ENCODE data around the gene NABP1. TPM values are rescaled to one million over a fixed set of nuclear protein-coding genes. Genes with fewer than 3 reads are reported as not detected.

NABP1 gene
- polyA plus RNA-seq, 1 donor from 2014 or later = 1.5 TPM

DNA sequence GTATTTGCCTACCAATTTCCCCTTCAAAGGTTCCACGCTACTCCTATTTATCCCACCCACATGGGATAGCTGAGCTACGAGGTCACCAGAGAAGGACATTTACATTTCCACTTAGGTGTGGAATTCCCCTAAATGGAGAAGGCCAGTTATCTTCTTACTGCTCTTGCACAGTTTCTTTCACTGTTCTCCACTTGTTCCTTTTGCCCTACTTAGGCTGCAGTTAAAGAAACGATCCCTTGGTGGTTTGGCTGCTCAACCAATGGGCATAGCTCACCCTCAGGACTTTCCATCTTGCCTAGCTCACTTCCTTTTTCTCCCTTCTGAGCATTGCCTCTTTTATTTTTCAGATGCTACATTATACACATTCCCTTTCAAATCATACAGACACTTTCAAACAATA is 11.2 kb upstream of the NABP1 start:
- Histone ChIP-seq H3K9me2 (ENCODE audit: insufficient read depth, low read length) (no peaks in the 10 kb centered on the region), H2AFZ (ENCODE audit: low read depth, low read length) (no peak overlapping the region), H3K27ac (ENCODE audit: low read length) (no peak overlapping the region), H3K4me3 (ENCODE audit: low read length) (no peak overlapping the region), H3K36me3 (ENCODE audit: insufficient read depth, low read length) (no peaks in the 10 kb centered on the region), H3K4me2 (ENCODE audit: low read length) (no peak overlapping the region), H3K27me3 (ENCODE audit: insufficient read depth, low read depth, low read length) (no peaks in the 10 kb centered on the region), H3K9me3 (ENCODE audit: low read length) (no peaks in the 10 kb centered on the region), H3K9ac (ENCODE audit: low read length) (no peak overlapping the region), H4K20me1 (ENCODE audit: insufficient read depth) (no peaks in the 10 kb centered on the region), H3F3A (ENCODE audit: insufficient read depth, low read length, poor library complexity, severe bottlenecking) (no peaks in the 10 kb centered on the region), H3K79me2 (replicated peaks; ENCODE audit: insufficient read depth, low read length) (no peaks in the 10 kb centered on the region)
- TF ChIP-seq EP300 (conservative IDR thresholded peaks at IDR 0.05; ENCODE audit: poor library complexity, severe bottlenecking) (no peak), EZH2 (IDR thresholded peaks at IDR 0.05; ENCODE audit: borderline replicate concordance, insufficient read depth, low read length, poor library complexity, severe bottlenecking) (no peak), RAD21 (conservative IDR thresholded peaks at IDR 0.05) (no peak)

DNA sequence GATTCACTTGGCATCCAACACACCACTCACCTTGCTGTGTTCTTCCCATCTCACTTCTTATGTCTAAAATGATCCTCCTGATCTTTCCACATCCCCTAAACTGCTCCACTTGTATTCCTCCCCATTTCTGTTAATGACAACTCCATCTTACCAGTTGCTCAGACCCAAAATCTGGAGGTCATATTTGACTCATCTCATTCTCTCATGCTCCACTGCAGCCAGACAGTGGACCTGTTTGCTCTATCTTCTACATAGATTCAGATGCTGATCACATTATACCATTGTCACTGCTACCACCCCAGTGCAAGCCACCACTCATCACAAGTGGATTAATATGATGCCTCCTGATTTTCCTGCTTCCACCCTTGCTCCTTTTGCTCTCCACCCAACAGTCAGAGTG is 7.9 kb upstream of the NABP1 start:
- H3K4me3 ChIP-seq (ENCODE audit: low read length) = no peak overlapping the region
- H3K27ac ChIP-seq (ENCODE audit: low read length) = no peak overlapping the region
- no peaks in the 10 kb centered on the region for H3K9me2 ChIP-seq (ENCODE audit: insufficient read depth, low read length)
- H3K4me2 ChIP-seq (ENCODE audit: low read length) = no peak overlapping the region
- no peaks in the 10 kb centered on the region for H3K79me2 ChIP-seq (replicated peaks; ENCODE audit: insufficient read depth, low read length)
- H3K9ac ChIP-seq (ENCODE audit: low read length) = no peak overlapping the region
- no peak for TF ChIP-seq MXI1 (conservative IDR thresholded peaks at IDR 0.05; ENCODE audit: poor library complexity, severe bottlenecking)
- TF ChIP-seq RAD21 (conservative IDR thresholded peaks at IDR 0.05) = no peak
- TF ChIP-seq, protein P1, sequence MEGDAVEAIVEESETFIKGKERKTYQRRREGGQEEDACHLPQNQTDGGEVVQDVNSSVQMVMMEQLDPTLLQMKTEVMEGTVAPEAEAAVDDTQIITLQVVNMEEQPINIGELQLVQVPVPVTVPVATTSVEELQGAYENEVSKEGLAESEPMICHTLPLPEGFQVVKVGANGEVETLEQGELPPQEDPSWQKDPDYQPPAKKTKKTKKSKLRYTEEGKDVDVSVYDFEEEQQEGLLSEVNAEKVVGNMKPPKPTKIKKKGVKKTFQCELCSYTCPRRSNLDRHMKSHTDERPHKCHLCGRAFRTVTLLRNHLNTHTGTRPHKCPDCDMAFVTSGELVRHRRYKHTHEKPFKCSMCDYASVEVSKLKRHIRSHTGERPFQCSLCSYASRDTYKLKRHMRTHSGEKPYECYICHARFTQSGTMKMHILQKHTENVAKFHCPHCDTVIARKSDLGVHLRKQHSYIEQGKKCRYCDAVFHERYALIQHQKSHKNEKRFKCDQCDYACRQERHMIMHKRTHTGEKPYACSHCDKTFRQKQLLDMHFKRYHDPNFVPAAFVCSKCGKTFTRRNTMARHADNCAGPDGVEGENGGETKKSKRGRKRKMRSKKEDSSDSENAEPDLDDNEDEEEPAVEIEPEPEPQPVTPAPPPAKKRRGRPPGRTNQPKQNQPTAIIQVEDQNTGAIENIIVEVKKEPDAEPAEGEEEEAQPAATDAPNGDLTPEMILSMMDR (IDR thresholded peaks at IDR 0.05; ENCODE audit: poor library complexity, severe bottlenecking) = no peak
- H3K36me3 ChIP-seq (ENCODE audit: insufficient read depth, low read length) = no peaks in the 10 kb centered on the region
- no peak overlapping the region for H2AFZ ChIP-seq (ENCODE audit: low read depth, low read length)
- H4K20me1 ChIP-seq (ENCODE audit: insufficient read depth) = no peaks in the 10 kb centered on the region
- H3K9me3 ChIP-seq (ENCODE audit: low read length) = no peaks in the 10 kb centered on the region
- no peaks in the 10 kb centered on the region for H3F3A ChIP-seq (ENCODE audit: insufficient read depth, low read length, poor library complexity, severe bottlenecking)
- no peaks in the 10 kb centered on the region for H3K27me3 ChIP-seq (ENCODE audit: insufficient read depth, low read depth, low read length)

DNA sequence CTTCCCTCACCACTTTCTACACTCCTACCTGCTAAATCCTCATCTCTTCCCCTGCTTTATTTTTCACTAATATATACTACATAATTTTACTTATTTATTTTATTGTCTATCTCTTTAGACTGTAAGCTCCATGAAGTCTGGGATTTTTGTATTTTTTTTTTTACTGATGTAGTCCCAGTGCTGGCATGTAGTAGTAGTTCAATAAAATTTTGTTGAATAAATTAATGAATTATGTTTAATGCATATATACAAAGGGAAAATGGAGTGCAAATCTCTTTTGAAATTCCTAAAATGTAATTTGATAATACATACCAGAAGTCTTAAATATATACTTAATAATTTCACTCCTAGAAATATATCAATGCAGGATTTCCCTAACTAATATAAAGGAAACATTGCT is 7.1 kb upstream of the NABP1 start:
- no peaks in the 10 kb centered on the region for H3F3A ChIP-seq (ENCODE audit: insufficient read depth, low read length, poor library complexity, severe bottlenecking)
- H3K79me2 ChIP-seq (replicated peaks; ENCODE audit: insufficient read depth, low read length) = no peaks in the 10 kb centered on the region

More for the DNA sequence above, 7.1 kb upstream of the NABP1 start:
- H3K9me2 ChIP-seq (ENCODE audit: insufficient read depth, low read length) = no peaks in the 10 kb centered on the region
- H3K27me3 ChIP-seq (ENCODE audit: insufficient read depth, low read depth, low read length) = no peaks in the 10 kb centered on the region
- TF ChIP-seq EZH2 (IDR thresholded peaks at IDR 0.05; ENCODE audit: borderline replicate concordance, insufficient read depth, low read length, poor library complexity, severe bottlenecking) (no peak), POLR2AphosphoS5 (IDR thresholded peaks at IDR 0.05) (no peak), MXI1 (conservative IDR thresholded peaks at IDR 0.05; ENCODE audit: poor library complexity, severe bottlenecking) (no peak), RAD21 (conservative IDR thresholded peaks at IDR 0.05) (no peak), SMC3 (conservative IDR thresholded peaks at IDR 0.05; ENCODE audit: poor library complexity) (no peak), TAF1 (IDR thresholded peaks at IDR 0.05; ENCODE audit: low read depth) (no peak), EP300 (conservative IDR thresholded peaks at IDR 0.05; ENCODE audit: poor library complexity, severe bottlenecking) (no peak)
- TF ChIP-seq, protein P2, sequence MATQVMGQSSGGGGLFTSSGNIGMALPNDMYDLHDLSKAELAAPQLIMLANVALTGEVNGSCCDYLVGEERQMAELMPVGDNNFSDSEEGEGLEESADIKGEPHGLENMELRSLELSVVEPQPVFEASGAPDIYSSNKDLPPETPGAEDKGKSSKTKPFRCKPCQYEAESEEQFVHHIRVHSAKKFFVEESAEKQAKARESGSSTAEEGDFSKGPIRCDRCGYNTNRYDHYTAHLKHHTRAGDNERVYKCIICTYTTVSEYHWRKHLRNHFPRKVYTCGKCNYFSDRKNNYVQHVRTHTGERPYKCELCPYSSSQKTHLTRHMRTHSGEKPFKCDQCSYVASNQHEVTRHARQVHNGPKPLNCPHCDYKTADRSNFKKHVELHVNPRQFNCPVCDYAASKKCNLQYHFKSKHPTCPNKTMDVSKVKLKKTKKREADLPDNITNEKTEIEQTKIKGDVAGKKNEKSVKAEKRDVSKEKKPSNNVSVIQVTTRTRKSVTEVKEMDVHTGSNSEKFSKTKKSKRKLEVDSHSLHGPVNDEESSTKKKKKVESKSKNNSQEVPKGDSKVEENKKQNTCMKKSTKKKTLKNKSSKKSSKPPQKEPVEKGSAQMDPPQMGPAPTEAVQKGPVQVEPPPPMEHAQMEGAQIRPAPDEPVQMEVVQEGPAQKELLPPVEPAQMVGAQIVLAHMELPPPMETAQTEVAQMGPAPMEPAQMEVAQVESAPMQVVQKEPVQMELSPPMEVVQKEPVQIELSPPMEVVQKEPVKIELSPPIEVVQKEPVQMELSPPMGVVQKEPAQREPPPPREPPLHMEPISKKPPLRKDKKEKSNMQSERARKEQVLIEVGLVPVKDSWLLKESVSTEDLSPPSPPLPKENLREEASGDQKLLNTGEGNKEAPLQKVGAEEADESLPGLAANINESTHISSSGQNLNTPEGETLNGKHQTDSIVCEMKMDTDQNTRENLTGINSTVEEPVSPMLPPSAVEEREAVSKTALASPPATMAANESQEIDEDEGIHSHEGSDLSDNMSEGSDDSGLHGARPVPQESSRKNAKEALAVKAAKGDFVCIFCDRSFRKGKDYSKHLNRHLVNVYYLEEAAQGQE (IDR thresholded peaks at IDR 0.05; ENCODE audit: borderline replicate concordance) = no peak
- TF ChIP-seq, protein P1 (IDR thresholded peaks at IDR 0.05; ENCODE audit: poor library complexity, severe bottlenecking) = no peak
- H3K4me3 ChIP-seq (ENCODE audit: low read length) = no peak overlapping the region
- no peak overlapping the region for H3K27ac ChIP-seq (ENCODE audit: low read length)
- H3K4me2 ChIP-seq (ENCODE audit: low read length) = no peak overlapping the region
- H3K9me3 ChIP-seq (ENCODE audit: low read length) = no peaks in the 10 kb centered on the region
- no peaks in the 10 kb centered on the region for H4K20me1 ChIP-seq (ENCODE audit: insufficient read depth)
- no peak overlapping the region for H3K9ac ChIP-seq (ENCODE audit: low read length)
- H2AFZ ChIP-seq (ENCODE audit: low read depth, low read length) = no peak overlapping the region
- no peaks in the 10 kb centered on the region for H3K36me3 ChIP-seq (ENCODE audit: insufficient read depth, low read length)

Measured in neural cell (in vitro differentiated cells).